Inflammatory macrophage treated with lipopolysaccharide for 4 hours (primary cell): ENCODE measurements around the gene C19orf67.

Experiments
- DNase-seq: peaks from one replicate; pipeline ENCODE4 v3.0.0-alpha.2; 2020

Gene C19orf67

DNA sequence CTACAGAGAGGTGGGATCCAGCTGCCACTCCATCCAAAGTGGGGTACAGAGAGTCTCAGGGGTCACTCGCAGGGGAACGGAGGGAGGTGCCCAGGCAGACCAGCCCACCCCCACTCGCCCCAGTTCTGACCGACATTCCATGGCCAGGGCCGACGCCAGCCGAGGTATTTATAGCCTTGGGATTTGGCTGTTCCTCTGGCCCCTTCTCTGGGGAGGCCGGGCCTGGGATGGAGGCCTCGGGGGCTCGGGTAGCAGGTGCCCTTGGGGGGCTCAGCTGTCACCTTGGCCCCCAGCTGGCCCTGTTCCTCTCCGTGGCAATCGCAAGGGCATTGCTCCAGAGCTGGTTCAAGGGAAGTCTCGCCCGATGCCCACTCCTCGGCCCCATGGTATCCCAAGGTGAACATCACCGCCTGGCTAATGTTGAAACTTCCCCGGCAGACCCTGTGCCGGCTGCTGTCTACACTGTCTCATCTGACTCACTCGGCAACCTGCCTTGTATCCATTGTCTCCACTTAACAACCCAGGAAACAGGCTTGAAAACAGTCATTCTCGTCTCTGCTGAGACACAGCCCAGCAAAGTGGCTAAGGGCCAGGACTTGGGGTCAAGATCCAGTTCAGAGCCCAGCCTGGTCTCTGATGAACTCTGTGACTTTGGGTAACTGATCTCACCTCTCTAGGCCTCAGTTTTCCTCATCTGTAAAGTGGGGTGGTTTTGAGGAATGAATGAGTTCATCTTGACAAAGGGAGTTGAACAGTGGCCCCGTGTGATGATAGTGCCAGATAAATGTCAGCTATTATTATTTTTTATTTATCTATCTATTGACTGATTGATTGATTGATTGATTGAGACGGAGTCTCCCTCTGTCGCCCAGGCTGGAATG lies 22.2 kb upstream of the C19orf67 start:
- no peak for DNase-seq

DNA sequence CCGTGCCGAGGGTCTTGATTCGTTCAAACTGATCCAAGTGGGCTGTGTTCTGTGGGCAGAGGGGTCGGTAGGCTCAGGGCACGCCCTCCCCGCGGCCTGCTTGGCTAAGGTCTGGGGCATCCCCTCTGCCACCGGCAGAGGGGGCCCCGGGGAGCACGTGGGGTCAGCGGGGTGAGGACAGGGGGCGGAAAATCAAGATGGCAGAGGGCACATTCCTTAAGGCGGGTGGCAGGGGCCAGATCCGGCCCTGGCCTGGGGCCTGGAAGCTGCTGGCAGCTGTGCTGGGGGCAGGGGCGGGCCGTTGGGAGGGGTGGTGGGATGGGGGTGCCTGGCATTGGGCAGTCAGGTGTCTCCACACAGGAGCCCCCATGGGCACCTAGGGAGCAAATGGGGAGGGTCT lies 21.3 kb upstream of the C19orf67 start:
- DNase-seq, result no peak

DNA sequence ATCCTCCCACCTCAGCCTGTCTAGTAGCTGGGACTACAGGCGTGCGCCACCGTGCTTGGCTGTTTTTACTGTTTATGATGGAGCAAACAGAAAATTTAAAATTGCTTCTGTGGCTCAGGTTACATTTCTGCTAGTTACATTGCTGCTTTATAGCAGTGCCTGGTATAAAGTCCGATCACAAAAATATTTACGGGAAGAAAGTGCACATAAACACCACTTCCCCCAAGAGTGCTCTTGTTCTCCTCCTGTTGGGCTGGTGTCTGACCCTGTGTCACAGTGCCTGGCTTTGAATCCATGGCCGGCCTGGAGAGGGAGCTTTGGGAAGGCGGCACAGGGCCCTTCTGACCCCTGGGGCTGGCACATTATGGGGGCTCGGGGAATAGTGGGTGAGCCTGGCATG lies 20.1 kb upstream of the C19orf67 start:
- no peak for DNase-seq

DNA sequence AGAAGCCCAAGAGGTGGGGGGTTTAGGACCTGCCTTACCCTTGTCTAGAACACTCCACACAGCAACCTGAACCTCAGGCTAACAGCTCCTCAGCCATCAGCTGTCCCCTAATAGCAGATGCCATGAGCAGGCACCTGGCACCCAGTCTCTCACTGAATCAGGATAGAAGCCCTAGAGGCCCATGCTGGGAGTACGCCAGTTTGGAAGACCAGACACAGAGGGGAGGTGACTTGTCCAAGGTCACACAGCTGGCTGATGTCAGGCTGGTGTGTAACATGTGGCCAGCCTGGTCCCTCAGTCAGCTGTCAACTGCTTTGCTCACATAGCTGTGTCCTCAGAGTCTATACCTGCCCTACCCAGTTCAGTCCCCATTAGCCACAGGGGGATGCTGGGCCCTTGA lies 17.7 kb upstream of the C19orf67 start:
- DNase-seq, result no peak

DNA sequence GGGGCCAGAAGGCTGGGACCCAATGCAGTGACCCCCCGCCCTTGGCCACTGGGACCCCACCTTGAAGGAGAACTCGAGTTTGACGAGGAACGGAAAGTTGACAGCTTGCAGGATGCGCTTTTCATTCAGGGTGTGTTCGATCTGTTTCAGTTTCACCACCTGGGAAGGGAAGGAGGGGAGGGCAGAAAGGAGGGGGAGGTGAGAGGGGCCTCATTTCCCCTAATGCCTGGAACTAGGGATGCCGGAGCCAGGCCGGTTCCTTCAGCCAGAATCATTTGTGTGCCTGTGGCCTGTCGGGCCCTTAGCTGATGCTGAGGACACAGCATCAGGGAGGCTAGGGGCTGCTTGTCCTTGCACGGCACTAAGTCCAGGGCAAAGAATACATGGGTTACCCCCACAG lies 17.2 kb upstream of the C19orf67 start:
- no peak for DNase-seq

DNA sequence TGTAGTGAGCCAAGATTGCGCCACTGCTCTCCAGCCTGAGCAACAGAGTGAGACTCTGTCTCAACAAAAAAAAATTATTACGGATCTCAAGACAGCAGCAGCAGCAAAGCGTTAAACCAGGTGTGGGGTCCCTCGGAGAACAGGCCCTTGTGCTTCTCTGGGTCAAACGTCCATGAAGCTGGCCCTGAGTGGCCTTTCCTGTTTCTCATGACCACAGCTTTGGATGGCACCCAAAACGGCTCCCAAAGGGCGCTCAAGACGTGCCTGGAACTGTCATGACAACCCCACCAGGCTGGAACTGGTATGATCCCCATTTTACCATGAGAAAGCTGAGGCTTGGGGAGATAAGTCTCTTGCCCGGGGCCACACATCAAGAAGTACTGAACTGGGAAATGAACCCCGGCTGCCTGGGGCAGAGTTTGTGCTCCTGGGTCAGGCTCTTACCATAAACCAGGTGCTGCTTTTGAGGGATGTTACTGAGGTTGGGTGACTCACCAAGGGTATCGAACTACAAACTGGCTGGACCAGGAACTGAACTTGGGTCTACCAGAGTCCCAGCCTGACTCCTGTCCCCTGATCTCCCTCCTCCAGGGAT lies 16.6 kb upstream of the C19orf67 start:
- no peak for DNase-seq

DNA sequence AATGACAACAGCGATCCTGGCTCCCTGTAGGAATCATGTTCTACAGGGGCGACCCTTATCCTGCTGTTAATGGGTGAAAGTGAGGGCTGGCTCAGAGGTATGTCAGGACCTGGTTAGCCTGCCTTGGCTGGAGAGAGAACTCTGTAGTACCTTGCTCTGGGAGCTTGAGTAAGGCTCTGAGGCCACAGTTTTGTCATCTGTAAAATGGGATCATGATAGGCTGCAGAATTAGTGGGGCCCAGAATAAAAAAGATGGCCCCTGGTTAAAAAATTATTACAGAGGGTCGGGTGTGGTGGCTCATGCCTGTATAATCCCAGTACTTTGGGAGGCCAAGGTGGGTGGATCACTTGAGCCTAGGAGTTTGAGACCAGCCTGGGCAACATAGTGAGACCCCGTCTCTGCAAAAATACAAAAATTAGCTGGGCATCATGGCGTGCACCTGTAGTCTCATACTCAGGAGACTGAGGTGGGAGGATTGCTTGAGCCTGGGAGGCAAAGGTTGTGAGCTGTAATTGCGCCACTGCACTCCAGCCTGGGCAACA lies 15.5 kb upstream of the C19orf67 start:
- no peak for DNase-seq

DNA sequence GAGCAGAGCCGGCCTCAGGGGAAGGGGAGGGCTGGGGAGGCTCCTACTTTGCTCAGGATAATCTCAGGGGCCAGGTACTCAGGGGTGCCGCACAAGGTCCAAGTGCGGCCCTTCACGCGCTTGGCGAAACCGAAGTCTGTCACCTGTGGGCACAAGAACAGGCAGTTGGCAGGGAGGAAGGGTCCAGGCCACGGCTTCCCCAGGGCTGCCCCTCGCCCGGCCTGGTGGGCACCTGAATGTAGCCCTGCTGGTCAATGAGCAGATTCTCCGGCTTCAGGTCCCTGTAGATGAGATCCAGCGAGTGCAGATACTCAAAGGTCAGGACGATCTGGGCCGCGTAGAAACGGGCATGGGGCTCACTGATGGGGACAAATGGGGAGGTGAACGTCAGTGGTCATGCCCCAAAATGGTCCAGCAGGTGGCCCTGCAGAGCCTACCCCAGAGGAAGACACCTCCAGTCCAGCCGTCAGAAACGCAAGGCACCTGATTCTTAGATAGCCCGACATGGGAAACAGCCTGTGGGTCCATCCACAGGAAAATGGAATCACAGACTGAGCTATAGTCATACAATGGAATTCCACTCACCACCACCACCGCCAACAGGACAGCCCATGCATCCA lies 12.1 kb upstream of the C19orf67 start:
- no peak for DNase-seq

DNA sequence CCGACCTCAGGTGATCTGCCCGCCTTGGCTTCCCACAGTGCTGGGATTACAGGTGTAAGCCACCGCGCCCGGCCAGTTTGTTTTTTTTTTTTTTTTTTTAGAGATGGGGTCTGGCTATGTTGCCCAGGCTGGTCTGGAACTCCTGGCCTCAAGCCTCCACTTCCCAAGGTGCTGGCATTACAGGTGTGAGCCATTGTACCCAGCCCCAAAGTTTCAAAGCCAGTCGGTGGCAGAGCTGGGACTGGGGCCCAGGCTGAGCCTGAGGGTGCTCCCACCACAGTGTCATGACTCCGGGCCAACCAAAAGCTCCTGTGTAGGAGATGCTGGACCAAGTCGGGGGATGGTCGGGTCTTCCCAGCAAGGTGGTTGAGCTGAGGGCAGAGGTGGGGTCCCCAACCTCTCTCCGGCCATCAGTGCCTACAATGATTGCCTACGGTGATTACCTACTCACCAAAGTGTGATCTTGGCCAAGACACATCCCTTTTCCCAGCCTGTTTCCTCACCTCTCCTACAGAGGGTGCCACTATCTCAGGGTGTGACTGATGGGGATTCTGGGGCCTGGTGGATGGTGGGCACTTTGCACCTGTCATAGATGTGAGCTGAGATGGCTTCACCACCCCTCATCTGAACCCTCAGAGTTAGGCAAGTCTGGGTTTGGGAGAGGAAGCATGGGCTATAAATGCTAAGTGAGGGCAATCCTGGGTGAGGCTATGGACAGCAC lies 10.8 kb upstream of the C19orf67 start:
- DNase-seq, result no peak

DNA sequence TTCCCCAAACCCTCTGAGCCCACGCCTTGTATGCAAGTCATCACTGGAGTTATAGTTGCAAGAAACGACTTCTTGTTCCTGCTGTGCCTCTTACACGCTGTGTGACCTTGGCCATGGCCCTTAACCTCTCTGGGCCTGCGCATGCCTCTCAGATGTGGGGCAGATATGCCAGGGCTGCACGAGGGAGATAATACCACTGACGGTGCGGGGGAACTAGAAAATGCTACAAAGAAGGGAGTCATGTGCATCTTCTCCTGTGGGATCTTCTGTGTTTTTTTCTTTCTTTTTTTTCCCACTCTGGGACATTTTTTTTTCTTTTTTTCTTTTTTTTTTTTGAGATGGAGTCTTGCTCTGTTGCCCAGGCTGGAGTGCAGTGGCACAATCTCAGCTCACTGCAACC lies 9.3 kb upstream of the C19orf67 start:
- no peak for DNase-seq

DNA sequence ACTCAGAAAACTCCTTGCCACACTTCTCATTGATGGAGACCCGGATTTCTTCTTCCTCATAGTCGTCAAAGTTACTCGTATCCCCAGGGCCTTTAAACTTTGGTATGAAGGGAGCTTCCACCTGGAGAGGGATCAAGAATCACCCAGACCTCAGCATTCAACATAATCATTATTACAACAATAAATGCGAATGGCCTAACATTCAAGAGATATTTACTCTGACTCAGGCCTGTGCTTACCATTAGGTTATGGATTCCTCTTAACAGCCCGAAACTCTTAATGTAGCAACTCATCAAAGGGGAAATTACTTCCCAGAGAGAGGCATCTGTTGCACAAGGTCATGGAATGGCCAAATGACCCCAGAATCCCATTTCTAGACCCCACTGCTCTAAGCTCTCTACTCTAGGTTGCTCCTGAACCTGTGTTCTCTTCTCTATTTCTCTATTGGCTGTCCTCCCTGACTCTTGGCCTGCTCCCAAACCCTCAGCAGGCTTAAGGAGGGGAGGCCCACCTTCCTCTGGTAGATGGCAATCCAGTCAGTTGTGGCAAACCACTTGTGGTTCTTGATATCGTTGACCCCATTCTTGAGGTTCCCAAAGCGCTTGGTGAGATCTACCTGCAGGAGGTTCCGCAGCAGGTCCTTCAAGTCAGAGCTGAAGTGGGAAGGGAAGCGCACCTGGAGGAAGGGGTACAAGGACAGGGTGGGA lies 7.7 kb upstream of the C19orf67 start:
- no peak for DNase-seq

DNA sequence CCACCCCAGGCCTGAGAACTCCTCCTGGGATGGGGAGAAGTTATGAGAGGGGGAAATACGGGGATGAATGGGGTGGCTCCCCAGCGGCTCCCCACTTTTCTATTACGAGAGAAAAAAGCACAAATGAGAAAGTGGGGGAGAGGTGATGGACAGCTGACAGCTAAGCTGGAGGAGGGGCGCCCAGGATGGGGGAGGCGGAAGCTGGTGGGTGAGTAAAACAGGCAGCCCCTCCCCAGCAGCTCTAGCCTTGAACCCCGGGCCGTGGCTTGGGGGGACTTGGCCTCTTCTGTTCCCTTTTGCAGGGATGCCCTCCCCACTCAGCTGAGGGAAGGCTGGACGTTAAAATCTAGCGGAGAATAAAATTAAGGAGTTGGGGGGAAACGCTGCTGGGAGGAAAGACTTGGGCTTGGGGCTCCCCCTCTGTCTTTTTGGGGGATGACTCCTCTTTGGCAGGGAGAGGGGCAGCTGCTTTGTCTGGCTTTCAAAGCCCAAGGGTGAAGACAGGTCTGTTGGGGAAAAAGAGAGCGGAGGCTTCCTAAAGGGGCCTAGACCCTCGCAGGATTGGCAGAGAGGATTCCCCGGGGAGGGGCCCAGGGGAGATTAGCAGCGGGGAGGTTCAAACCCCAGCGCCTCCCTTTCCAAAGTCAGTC lies 6.4 kb upstream of the C19orf67 start:
- DNase-seq, result no peak

DNA sequence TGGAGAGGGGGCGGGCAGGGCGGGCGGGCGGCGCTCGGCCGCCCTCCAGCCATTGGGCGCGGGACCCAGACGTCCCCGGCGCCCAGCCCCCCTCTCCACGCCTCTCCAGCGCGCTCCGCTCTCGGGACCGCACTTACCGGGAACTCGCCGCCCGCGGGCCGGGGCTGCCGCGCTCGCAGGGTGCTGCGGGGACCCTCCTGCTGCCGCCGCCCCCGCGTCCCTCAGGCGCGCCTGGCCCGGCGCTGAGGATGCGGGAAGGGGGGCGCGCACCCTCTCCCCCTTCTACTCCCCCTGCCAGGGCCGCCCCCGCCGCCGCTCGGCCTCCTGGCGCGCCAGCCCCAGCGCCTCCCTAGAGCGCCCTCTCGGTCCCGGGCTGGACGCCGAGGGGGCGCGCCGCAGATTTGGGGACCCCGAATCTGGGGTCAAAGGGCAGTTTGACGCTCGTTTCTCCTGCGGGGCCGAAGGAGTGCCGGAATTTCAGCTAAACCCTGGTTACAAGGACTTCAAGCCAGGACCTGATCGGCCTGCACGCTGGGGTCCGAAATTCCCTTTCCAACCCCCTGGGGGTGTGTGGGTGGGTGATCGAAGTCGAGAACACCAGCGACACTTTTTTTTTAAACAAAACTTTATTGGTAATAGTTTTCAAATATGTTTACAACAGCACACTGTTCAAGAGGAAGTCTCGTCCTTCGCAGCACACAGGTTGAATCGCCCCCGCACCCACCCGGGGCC lies 5.7 kb upstream of the C19orf67 start:
- DNase-seq, result peak; percentile 77

DNA sequence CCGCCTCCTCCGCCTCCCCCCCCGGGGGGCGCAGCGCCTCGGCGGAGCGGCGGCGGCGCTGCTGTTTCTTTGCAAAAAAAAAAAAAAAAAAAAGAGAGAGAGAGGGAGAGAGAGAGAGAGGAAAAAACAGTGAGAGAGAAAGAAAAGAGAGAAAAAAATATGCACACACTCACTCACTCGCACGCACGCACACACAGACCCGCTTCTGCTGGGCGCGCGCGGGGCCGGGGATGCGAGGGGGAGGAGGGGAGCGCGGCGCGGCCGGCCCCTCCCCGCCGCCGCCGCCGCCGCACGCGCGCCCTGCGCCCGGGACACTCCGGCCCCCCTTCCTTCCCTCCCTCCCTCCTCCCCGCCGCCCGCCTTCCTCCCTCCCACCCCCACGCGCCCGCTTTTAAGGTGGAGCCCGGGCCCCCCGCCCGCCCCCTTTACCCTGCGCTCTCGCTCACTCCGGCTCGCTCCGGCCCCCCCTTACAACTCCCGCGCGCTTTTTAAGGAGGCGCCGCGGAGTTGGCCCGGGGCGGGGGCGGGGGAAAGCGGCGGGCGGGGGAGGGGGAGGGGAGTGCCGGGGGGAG lies 5.0 kb upstream of the C19orf67 start, which contains the start of gene SAMD1:
Gene SAMD1, minus strand, starts transcription at position 243 of the 572 bp plus-strand sequence.
- no peak for DNase-seq

DNA sequence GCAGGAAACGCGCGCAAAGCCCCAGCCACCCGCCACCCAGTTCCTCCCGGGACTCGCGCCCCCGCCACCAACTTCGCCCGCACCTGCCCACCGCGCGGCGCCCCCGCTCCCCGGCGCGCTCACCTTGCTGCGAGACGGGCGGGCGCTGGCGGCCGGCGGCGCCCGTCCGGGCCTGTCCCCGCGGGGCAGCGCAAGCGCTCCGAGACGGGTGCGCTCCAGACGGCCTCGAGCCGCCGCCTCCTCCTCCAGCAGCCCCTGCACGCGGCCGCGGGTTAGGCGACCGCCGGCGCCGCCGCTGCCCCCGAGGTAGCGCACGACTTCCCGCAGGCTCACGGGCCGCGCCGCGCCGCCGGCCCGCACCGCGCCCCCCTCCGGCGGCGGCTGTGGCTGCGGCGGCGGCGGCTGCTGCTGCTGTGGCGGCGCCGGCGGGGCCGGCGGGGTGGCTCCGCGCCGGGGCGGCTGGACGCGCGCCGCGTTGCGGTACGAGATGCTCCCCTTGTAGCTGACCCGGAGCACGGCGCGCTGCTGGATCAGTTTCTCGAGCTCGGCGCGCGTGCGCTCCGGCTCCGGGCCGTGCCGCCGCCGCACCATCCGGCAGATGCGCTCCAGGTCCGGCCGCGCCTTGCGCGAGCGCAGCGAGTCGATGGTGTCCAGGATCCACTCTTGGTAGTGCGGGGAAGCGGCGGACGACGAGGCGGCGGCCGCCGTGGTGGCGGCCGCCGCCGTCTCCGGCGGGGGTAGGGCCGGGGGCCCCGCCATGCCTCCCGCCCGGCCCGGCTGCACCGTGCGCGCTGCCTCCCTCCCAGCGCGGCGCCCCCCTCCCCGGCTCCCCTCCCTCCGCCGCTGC lies 4.3 kb upstream of the C19orf67 start:
- DNase-seq, result peak; percentile 66

DNA sequence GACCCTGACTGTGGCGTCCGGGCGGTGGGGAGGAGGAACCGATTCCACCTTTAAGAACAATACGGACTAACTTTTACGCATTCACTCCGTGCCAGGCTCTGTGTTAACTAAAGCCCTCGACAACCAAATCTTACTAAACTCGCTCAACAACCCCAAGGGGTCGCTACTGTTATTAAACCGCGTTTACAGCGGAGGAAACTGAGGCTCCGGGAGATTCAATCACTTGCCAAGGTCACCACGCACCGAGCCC lies 3.8 kb upstream of the C19orf67 start:
- DNase-seq, result no peak

DNA sequence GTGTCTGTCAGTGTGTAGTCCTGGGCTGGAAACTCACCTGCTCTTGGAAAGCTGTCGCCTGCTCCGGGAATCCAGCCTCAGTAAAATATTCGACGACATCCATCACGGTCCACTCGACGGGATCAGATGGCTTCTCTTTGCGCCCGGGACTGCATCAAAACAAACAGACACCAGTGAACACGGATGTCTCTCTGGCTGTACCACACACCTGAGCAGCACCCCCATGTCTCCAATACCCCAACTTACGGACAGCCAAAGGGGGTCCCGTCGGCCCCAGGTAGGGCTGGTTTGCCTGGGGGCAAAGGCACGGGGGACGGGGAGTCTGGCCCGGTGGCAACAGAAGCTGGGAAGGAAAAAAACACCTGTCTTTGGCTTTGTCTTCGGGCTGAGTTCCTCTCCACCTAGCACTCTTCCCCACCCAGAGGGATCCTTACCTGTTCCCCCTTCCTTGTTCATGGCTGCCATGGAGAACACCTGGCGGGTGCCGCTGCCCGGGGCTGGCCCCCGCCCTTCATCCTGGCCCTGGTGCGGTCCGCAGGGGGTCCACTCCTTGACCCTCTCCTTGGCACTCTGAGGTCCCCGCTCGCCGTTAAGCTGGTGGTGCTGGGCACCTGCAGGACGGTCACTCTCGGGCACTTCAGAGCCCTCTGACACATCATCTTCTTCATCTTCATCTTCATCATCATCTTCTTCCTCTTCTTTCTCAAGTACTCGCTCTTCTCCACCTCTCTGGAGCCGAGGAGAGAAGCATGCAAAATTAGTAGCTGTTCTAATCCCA lies 3.2 kb upstream of the C19orf67 start:
- DNase-seq, result no peak

DNA sequence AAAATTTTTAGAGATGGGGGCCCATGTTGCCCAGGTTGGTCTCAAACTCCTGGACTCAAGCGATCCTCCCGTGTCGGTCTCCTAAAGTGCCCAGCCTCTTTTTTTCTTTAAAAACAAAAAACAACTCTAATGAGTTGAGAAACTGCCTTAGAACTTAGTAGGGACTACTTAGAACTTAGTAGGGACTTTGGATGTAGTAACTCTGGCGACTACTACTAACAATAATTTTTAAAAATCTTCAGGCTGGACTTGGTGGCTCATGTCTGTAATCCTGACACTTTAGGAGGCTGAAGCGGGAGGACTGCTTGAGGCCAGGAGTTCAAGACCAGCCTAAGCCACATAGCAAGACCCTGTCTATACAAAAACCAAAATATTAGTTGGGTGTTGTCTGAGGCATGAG lies 515 bp upstream of the C19orf67 start:
- DNase-seq, result no peak

DNA sequence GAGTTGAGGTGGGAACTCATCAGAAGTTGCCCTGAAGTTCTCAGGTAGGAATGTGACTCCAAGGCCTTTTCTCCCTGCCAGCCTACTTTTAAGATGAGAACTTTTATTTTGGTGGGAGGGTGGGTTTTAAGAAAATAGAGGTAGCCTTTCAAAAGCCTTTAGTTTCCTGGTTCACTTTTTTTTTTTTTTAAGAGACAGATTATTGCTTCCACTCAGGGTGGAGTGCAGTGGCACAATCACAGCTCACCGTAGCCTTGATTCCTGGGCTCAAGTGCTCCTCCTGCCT lies 3.0 kb downstream of the C19orf67 start:
- DNase-seq, result no peak
